Lower leg skin (tissue), 3 donors: ENCODE measurements around the gene ARL6IP6.

Source experiments
- POLR2A ChIP-seq, 2 donors: fragments of 450-650 bp; IDR thresholded peaks; one replicate each; pipeline ENCODE4 v1.6.1; 2016 to 2017; ENCODE audit warnings: antibody characterized with exemption in 2 of 2, mild to moderate bottlenecking in 1 of 2, moderate library complexity in 1 of 2
- TF ChIP-seq, protein P1 (sequence below), 3 donors: fragments of 450-650 bp; IDR thresholded peaks; one replicate each; pipeline ENCODE4 v1.5.1; 2016; ENCODE audit warnings: antibody characterized with exemption in 3 of 3, mild to moderate bottlenecking in 3 of 3, moderate library complexity in 2 of 3

DNA sequence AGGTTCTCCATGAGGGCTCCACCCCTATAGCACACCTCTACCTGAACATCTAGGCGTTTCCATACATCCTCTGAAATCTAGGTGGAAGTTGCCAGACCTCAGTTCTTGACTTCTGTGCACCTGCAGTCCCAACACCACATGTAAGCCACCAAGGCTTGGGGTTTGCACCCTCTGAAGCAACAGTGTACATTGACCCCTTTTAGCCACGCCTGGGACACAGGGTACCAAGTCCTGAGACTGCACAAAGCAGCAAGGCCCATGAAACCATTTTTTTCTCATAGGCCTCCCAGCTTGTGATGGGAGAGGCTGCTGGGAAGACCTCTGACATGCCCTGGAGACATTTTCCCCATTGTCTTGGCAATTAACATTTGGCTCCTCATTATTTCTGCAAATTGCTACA, 20.0 kb downstream of the ARL6IP6 start:
- TF ChIP-seq, protein P1, sequence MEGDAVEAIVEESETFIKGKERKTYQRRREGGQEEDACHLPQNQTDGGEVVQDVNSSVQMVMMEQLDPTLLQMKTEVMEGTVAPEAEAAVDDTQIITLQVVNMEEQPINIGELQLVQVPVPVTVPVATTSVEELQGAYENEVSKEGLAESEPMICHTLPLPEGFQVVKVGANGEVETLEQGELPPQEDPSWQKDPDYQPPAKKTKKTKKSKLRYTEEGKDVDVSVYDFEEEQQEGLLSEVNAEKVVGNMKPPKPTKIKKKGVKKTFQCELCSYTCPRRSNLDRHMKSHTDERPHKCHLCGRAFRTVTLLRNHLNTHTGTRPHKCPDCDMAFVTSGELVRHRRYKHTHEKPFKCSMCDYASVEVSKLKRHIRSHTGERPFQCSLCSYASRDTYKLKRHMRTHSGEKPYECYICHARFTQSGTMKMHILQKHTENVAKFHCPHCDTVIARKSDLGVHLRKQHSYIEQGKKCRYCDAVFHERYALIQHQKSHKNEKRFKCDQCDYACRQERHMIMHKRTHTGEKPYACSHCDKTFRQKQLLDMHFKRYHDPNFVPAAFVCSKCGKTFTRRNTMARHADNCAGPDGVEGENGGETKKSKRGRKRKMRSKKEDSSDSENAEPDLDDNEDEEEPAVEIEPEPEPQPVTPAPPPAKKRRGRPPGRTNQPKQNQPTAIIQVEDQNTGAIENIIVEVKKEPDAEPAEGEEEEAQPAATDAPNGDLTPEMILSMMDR (IDR thresholded peaks at IDR 0.05), result no peak
- TF ChIP-seq POLR2A (IDR thresholded peaks at IDR 0.05), result no peak
